Omental fat pad (tissue), 4 donors: ENCODE measurements around the gene SDS. TPM values are rescaled to one million over a fixed set of nuclear protein-coding genes. Genes with fewer than 3 reads are reported as not detected.

ENCODE experiments used
- ATAC-seq: fragments of 150-250 bp; one replicate; pipeline ENCODE4 v1.9.1; 2016; ENCODE audit warnings: mild to moderate bottlenecking, moderate library complexity; ENCODE audit not compliant: low FRiP score
- DNase-seq: peaks from one replicate; pipeline ENCODE4 v3.0.0-alpha.2; 2019; ENCODE audit warnings: low spot score
- CTCF ChIP-seq, 3 donors: fragments of 450-650 bp; IDR thresholded peaks; one replicate each; pipeline ENCODE4 v1.5.1; 2016 to 2017; ENCODE audit warnings: antibody characterized with exemption in 3 of 3, mild to moderate bottlenecking in 3 of 3, moderate library complexity in 2 of 3
- total RNA-seq, 4 donors: library from RNA; depleted of rRNA; stranded (reverse); fragments of >200 nt; gene quantifications; one replicate each; pipeline ENCODE4 v1.1.0, GENCODE V29; 2016

SDS gene
- total RNA-seq, 4 donors from 2014 or later: 0.63 to 52.1 (median 3.3) TPM

GRCh38 chr12:113408756-113409298, 5.1 kb upstream of the SDS start:
- DNase-seq (no peak), ATAC-seq (no peak)
- TF ChIP-seq CTCF (IDR thresholded peaks at IDR 0.05): no peak

DNA sequence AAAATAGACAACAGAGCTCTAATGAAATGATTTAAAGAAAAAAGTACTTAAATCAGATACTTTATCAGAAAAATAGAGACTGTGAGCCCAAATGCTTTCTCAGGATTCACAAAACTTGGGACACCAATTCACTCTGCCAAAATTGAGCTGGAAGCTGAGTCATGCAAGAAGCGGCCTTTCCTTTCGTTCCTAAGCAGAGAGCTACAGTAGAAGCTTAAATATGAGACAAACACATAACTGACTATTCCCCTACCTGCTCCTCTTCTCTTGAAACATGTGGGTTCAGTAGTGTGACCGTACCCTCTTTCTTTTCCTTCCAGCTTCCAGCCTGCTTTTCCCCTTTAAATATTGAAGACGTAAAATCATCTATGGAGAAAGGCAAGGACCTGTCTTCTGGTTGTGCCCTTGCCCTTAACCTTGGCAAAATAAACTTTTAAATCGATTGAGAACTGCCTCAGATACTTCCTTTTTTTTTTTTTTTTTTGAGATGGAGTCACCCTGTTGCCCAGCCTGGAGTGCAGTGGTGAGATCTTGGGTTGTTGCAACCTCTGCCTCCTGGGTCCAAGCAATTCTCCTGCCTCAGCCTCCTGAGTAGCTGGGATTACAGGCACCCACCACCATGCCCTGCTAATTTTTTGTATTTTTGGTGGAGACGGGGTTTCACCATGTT, 4.4 kb upstream of the SDS start:
- no peak for DNase-seq
- ATAC-seq: no peak
- TF ChIP-seq CTCF (IDR thresholded peaks at IDR 0.05): no peak

GRCh38 chr12:113405694-113406093, 2.0 kb upstream of the SDS start:
- DNase-seq (no peak), ATAC-seq (no peak)
- no peak for TF ChIP-seq CTCF (IDR thresholded peaks at IDR 0.05)

GRCh38 chr12:113402586-113403260, 964 bp downstream of the SDS start:
- DNase-seq (no peak), ATAC-seq (no peak)
- TF ChIP-seq CTCF (IDR thresholded peaks at IDR 0.05): no peak

DNA sequence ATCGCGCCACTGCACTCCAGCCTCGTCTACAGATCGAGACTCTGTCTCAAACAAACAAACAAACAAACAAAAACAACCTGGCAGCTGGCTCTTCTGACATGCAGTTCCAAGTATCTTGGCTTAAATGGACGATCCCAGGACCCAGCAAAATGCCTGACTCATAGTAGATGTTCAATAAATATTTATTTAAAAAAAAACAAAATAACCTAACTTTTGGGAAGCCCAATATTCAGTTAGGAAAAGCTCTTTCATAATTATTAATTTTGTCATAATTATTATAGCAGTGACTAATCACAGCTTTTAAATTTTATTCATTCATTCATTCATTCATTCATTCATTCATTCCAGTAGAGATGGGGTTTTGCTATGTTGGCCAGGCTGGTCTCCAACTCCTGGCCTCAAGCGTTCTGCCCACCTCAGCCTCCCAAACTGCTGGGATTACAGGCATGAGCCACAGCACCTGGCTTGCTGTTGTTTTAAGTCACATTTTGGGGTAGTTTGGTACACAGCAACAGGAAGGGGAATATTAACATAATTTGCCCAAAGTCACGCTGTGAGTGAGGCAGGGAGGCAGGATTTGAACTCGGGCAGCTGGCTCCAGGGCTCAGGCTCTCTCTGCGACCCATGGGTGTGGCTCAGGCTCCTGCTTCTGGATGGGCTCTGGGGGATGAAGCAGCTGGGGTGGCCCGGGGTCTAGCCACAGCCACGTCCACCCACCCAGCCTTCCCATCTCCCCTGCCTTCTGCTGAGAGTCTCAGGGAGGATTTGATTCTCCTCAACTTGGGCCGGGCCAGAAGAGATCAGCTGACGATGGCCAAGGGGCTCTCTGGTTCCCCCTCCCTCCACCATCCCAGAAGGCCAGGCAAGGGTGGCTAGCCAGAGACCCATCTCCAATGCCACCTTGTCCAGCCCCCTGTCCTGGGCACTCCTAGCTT, 2.4 kb downstream of the SDS start:
- ATAC-seq: no peak
- no peak for TF ChIP-seq CTCF (IDR thresholded peaks at IDR 0.05)

DNA sequence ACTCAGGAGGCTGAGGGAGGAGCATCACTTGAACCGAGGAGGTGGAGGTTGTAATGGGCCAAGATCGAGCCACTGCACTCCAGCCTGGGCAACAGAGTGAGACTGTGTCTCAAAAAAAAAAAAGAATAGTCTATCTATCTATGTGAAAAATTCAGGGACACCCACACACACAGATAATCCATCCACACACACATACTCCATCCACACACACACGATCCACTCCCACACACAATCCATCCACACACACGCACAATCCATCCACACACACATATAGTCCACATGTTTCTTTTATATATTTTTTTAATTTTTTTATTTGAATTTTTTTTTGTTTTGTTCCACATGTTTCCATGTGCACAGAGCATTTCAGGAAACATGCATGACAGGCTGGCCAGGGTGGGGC, 3.3 kb downstream of the SDS start:
- ATAC-seq (no peak), DNase-seq (no peak)
- no peak for TF ChIP-seq CTCF (IDR thresholded peaks at IDR 0.05)

More for the DNA sequence above, 2.4 kb downstream of the SDS start:
- no peak for DNase-seq
